ENCODE data around the gene AFAP1L2.

AFAP1L2 gene

DNA sequence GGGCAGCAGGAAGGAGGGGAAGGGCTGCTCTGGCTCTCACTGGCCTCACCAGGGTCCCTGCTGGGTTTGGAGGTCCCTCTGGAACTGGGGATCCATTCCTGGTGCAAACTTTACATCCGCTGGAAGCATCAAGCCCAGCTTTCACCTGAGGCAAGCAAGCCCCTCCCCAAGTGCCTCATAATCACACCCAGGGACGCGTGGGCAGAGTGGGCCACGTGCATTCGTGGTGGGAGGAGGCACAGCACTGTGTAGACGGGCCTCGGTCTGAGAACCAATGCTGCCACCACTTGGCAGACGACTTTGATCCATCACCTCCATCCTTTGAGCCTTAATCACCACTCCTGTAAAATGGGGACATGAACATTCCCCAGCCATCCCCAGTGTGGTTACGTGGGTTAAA is 91.2 kb downstream of the AFAP1L2 start:
- no peak for DNase-seq (ENCODE audit: low spot score)

GRCh38 chr10:114311496-114312209 is 92.6 kb downstream of the AFAP1L2 start:
- DNase-seq (ENCODE audit: low spot score): no peak

GRCh38 chr10:114311023-114311422 is 93.3 kb downstream of the AFAP1L2 start:
- no peak for DNase-seq (ENCODE audit: low spot score)

DNA sequence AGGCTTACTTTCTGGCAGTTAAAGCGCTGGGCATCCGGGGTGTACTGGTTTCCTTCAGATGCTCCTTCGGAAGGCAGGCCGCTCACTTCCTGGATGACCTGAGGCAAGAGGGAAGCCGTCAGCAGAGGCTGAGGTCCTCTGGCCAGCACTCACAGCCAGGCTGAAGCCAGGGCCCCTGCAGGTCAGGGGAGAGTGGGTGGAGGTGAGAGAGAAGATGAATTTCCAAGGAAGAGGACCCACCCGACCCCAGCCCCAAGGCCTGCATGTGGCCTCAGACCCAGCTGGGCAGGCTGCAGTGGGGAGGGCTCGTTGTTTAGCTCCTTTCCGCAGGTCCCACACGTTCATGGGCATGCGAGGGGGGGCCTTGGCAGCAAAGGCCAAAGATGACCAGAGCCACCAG is 94.0 kb downstream of the AFAP1L2 start:
- no peak for DNase-seq (ENCODE audit: low spot score)

DNA sequence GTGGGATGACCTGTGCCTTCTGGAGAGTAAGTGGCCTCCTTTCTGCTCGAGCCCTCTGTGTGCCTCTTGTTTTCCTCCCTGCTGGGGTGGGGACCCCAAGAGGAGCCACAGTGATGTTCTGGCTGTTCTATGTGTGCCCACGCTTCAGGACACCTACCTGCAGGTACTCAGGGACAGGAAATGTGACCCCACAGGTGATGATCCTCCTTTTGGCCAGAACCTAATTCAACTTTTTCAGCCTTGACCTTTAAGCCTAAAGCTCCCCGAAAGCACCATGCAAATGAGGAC is 95.0 kb downstream of the AFAP1L2 start:
- no peak for DNase-seq (ENCODE audit: low spot score)

- no peak for DNase-seq (ENCODE audit: low spot score)
These were observed 95.6 kb downstream of the AFAP1L2 start for GRCh38 chr10:114308531-114309363.

DNA sequence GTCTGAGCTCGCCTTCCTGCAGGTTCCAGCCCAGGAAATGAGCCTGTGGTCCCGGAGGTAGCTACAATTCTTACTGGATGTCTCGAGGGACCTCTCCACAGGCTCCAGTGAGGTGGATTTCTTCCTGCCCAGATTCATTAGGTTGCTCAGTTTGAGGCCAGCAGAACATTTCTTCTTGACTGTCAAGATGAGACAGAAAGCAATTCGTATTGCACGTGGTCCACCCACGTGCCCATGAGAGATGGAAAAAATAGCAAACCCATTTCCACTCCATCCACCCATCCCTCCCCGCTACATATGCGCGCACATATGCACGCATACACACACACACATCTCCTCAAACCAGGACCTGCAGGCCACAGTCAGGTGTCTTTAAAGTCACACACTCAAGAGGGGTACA is 96.6 kb downstream of the AFAP1L2 start:
- no peak for DNase-seq (ENCODE audit: low spot score)

DNA sequence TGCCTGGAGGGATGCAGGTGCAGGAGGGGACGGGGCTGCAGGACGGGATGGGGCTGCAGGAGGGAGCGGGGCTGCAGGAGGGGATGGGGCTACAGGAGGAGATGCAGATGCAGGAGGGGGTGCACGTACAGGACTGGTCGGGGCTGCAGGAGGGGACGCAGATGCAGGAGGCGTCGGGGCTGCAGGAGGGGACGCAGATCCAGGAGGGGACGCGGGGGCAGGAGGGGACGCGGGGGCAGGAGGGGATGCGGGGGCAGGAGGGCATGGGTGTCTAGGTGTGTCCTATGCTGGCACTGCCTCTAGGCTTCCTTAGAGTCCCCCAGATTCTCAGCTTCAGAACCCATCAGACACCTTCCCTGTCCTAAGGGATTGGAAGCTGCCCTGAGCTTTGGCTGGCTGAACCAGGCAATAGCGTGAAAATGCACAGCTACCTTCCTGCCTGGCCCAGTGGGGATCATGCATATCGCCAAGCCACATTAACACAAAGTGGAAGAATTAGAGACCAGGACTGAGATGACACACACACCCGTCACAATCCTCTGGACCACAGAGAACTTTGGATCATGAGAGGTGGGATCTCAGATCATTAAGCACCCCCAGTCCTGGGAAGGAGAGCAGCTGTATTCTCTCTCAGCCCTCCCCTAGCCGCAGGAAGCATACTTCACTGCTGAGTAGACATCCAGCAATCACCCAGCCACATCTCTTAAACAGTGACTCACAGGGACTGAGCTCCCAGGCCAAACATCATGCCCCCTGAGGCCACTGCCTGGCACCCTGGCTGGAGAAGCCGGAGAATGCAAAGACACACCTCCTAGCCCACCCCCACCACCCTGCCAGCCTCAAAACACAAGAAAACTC is 98.0 kb downstream of the AFAP1L2 start:
- DNase-seq (ENCODE audit: low spot score): no peak

GRCh38 chr10:114305521-114305925 is 98.8 kb downstream of the AFAP1L2 start:
- DNase-seq (ENCODE audit: low spot score): no peak

DNA sequence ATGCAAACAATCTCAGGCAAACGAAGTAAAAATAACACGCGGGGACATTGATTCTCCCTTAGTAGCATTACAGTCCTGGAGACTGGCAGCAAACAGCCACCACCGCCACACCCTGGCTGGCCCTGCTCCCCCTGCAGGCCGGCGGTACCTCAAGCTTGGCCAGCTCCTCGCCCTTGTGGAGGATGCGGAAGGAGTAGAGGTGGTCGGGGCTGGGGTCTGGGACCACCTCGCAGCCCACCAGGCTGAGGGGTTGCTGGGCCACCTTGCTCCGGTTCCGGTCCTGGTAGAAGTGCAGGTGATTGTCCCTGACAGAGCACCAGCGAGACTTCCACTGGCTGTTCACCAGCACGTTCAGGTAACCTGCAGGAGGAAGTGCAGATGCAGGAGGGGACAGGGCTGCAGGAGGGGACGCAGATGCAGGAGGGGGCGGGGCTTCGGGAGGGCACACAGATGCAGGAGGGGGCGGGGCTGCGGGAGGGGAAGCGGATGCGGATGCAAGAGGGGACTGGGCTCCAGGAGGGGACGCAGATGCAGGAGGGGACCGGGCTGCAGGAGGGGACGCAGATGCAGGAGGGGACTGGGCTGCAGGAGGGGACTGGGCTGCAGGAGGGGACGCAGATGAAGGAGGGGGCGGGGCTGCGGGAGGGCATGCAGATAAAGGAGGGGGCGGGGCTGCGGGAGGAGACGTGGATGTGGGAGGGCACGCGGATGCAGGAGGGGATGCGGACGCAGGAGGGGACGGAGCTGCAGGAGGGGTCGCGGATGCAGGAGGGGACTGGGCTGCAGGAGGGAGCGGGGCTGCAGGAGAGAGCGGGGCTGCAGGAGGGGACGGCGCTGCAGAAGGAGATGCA is 99.5 kb downstream of the AFAP1L2 start:
- peak; percentile 78 for DNase-seq (ENCODE audit: low spot score)

GRCh38 chr10:114304017-114304570 is 100.2 kb downstream of the AFAP1L2 start:
- DNase-seq (ENCODE audit: low spot score): peak; percentile 62

- no peak for DNase-seq (ENCODE audit: low spot score)
These were observed 100.7 kb downstream of the AFAP1L2 start for GRCh38 chr10:114303556-114303955.

DNA sequence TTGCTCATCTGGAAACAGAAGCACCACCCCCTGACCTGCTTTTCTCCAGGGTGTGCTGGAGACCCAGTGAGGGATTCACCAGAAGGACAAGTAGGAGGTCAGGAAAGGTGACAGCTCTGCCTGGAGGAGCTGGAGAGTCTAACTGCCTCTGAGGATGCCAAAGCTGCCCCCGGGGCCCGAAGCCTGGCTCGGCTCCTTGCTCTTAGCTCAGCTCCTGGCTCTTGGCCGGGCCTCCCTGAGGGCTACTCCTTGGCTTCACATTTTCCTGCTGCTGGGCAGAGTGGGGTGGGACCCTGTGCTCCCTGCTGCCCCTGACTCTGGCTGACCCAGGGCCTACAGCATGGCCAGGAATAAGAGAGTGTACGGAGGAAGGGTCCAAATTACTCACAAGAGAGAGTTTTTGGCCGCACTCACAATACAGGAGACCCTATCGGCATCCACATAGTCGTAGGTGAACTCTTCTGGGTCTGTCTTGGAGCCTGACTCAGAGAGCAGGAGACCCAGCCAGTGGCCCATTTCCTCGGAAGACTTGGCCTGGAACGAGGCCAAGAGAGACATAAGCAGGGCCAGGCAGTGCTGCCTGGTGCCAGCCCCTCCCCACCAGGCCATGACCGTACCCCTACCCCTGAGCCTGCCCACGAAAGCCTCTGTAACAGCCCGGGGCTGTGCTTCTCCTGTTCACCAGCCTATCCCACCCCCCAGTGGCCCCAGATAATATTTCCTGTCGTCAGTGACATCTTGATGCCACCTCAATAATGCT is 102.2 kb downstream of the AFAP1L2 start:
- no peak for DNase-seq (ENCODE audit: low spot score)

GRCh38 chr10:114301177-114301576 is 103.1 kb downstream of the AFAP1L2 start:
- no peak for DNase-seq (ENCODE audit: low spot score)

GRCh38 chr10:114300036-114300645 is 104.2 kb downstream of the AFAP1L2 start:
- no peak for DNase-seq (ENCODE audit: low spot score)

GRCh38 chr10:114297136-114297705 is 107.1 kb downstream of the AFAP1L2 start:
- DNase-seq (ENCODE audit: low spot score): no peak

DNA sequence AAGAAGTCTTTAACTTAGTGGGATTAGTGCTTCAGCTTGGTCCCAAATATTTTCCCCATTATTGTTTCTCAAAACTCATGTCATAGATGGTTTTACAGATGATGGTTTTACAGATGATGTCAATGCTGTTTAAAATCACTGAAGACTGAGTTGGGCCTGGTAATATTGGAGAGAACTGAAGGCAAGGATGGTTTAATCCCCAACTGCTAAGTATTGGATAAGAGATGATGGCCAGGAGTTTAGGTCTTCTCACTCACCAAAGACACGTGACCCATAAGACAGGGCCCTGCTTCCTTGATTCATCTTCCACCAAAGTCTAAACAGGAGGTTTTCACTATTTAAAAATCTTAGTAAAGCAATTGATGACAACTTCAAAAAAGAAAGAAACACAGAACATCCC is 108.9 kb downstream of the AFAP1L2 start:
- DNase-seq (ENCODE audit: low spot score): no peak

GRCh38 chr10:114294549-114294948 is 109.8 kb downstream of the AFAP1L2 start:
- no peak for DNase-seq (ENCODE audit: low spot score)

GRCh38 chr10:114293075-114293474 is 111.2 kb downstream of the AFAP1L2 start:
- DNase-seq (ENCODE audit: low spot score): no peak

GRCh38 chr10:114291516-114291915 is 112.8 kb downstream of the AFAP1L2 start:
- DNase-seq (ENCODE audit: low spot score): no peak
